Measurements from ENCODE around the gene PRDM16. TPM values are rescaled to one million over a fixed set of nuclear protein-coding genes. Genes with fewer than 3 reads are reported as not detected.

PRDM16 gene
- total and polyA plus RNA-seq, 2 of the 13 experiments (the other 11 are each of a cell fraction or from before 2014, with no cell fraction given): 0.15 to 0.81 TPM

- Histone ChIP-seq H4K20me1 (ENCODE audit: insufficient read depth, low read length) (no peaks in the 10 kb centered on the region), H3K4me3 (replicated peaks in 1 of 3; ENCODE audit: insufficient read depth in 1 of 3, low read depth in 2 of 3, low read length in 3 of 3) (no peak overlapping the region), H3K79me2 (ENCODE audit: insufficient read depth, low read length) (no peaks in the 10 kb centered on the region), H3K9me3 (ENCODE audit: low read length) (no peaks in the 10 kb centered on the region), H3K36me3 (replicated peaks in 1 of 2; ENCODE audit: control insufficient read depth in 1 of 2, insufficient read depth in 2 of 2, low read length in 2 of 2) (no peaks in the 10 kb centered on the region), H3K9ac (ENCODE audit: insufficient read depth, low read depth, low read length) (no peak overlapping the region), H3K4me1 (ENCODE audit: insufficient read depth, low read length) (peaks cover 74% of the 10 kb centered on the region), H3K27me3 (ENCODE audit: control insufficient read depth in 1 of 2, insufficient read depth in 2 of 2, low read length in 2 of 2) (no peaks in the 10 kb centered on the region; a peak in 1 of 5 replicates), H3K27ac (ENCODE audit: extremely low read length, insufficient read depth, low read length) (no peak overlapping the region), H3K4me2 (ENCODE audit: low read depth, low read length) (no peak overlapping the region), H2AFZ (ENCODE audit: low read length) (no peak overlapping the region)
- no peak for ATAC-seq
- no peak for DNase-seq (ENCODE audit: low spot score)
- ChIA-PET CTCF (ENCODE audit: low intra/inter-chr PET ratio, low total read pairs) (no interaction called here), POLR2A (interaction anchor here (1.7 to 2.7 kb wide), 2 partner anchors 14 to 16 kb away, joined by 8 to 10 read pairs; no protein-coding TSS in a partner anchor)
- intact Hi-C loops (cut with micrococcal nuclease; ENCODE audit: unreplicated experiment) (no loop called here), in situ Hi-C loops (cut with HindIII; ENCODE audit: extremely low pct_ligation_motif_present, low pct_unique_long_range_greater_than_20kb) (no loop called here)
- BruUV-seq (replicated peaks): no TSS peak
- 92% methylated on average over 3 of the region's 15 CpGs for WGBS (ENCODE audit: low lambda C conversion rate)
- TF ChIP-seq ZNF784 (CRISPR knock-in tag; IDR thresholded peaks at IDR 0.05; ENCODE audit: borderline replicate concordance) (no peak), ZBTB7B (CRISPR knock-in tag; IDR thresholded peaks at IDR 0.05) (no peak), ZBTB38 (CRISPR knock-in tag; IDR thresholded peaks at IDR 0.05) (0 out of 2 replicates have a peak, but pooled peaks have one; percentile 20), ZNF235 (CRISPR knock-in tag; IDR thresholded peaks at IDR 0.05; ENCODE audit: borderline replicate concordance) (no peak)
- no peak for FAIRE-seq
Observed at GRCh38 chr1:3235496-3235895, 166.5 kb downstream of the PRDM16 start.

GRCh38 chr1:3236361-3236760 is 167.4 kb downstream of the PRDM16 start:
- H3K4me2 ChIP-seq (ENCODE audit: low read depth, low read length): no peak overlapping the region
- DNase-seq (ENCODE audit: low spot score) (no peak), FAIRE-seq (no peak), ATAC-seq (no peak)
- H3K4me1 ChIP-seq (ENCODE audit: insufficient read depth, low read length): peaks cover 65% of the 10 kb centered on the region
- H3K4me3 ChIP-seq (replicated peaks in 1 of 3; ENCODE audit: insufficient read depth in 1 of 3, low read depth in 2 of 3, low read length in 3 of 3): no peak overlapping the region
- H2AFZ ChIP-seq (ENCODE audit: low read length): no peak overlapping the region
- in situ Hi-C loops (cut with HindIII; ENCODE audit: extremely low pct_ligation_motif_present, low pct_unique_long_range_greater_than_20kb) (no loop called here), intact Hi-C loops (cut with micrococcal nuclease; ENCODE audit: unreplicated experiment) (no loop called here)
- no peak overlapping the region for H3K9ac ChIP-seq (ENCODE audit: insufficient read depth, low read depth, low read length)
- no peaks in the 10 kb centered on the region; a peak in 1 of 5 replicates for H3K27me3 ChIP-seq (ENCODE audit: control insufficient read depth in 1 of 2, insufficient read depth in 2 of 2, low read length in 2 of 2)
- H3K79me2 ChIP-seq (ENCODE audit: insufficient read depth, low read length): no peaks in the 10 kb centered on the region
- no TSS peak for BruUV-seq (replicated peaks)
- no peaks in the 10 kb centered on the region for H3K36me3 ChIP-seq (replicated peaks in 1 of 2; ENCODE audit: control insufficient read depth in 1 of 2, insufficient read depth in 2 of 2, low read length in 2 of 2)
- CTCF ChIA-PET (ENCODE audit: low intra/inter-chr PET ratio, low total read pairs): no interaction called here
- 90% methylated on average over 2 of the region's 9 CpGs for WGBS (ENCODE audit: low lambda C conversion rate)
- POLR2A ChIA-PET: interaction anchor here (2.7 to 4.2 kb wide), 2 partner anchors 14 to 15 kb away, joined by 10 to 43 read pairs; no protein-coding TSS in a partner anchor
- H3K9me3 ChIP-seq (ENCODE audit: low read length): no peaks in the 10 kb centered on the region
- H3K27ac ChIP-seq (ENCODE audit: extremely low read length, insufficient read depth, low read length): no peak overlapping the region
- no peaks in the 10 kb centered on the region for H4K20me1 ChIP-seq (ENCODE audit: insufficient read depth, low read length)
- no peak for TF ChIP-seq RCOR2 (CRISPR knock-in tag; IDR thresholded peaks at IDR 0.05)
- TF ChIP-seq FUBP1 (CRISPR knock-in tag; IDR thresholded peaks at IDR 0.05; ENCODE audit: borderline replicate concordance): no peak
- TF ChIP-seq ZNF687 (CRISPR knock-in tag; IDR thresholded peaks at IDR 0.05): peak; percentile 27; the same call in 1 of the 2 replicates
- no peak for TF ChIP-seq ZNF891 (CRISPR knock-in tag; IDR thresholded peaks at IDR 0.05)
- TF ChIP-seq ZNF557 (CRISPR knock-in tag; IDR thresholded peaks at IDR 0.05): no peak
- TF ChIP-seq ZNF720 (CRISPR knock-in tag; IDR thresholded peaks at IDR 0.05): no peak
